ENCODE results near the gene OR2AJ1.

The OR2AJ1 gene, protein sequence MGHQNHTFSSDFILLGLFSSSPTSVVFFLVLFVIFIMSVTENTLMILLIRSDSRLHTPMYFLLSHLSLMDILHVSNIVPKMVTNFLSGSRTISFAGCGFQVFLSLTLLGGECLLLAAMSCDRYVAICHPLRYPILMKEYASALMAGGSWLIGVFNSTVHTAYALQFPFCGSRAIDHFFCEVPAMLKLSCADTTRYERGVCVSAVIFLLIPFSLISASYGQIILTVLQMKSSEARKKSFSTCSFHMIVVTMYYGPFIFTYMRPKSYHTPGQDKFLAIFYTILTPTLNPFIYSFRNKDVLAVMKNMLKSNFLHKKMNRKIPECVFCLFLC

DNA sequence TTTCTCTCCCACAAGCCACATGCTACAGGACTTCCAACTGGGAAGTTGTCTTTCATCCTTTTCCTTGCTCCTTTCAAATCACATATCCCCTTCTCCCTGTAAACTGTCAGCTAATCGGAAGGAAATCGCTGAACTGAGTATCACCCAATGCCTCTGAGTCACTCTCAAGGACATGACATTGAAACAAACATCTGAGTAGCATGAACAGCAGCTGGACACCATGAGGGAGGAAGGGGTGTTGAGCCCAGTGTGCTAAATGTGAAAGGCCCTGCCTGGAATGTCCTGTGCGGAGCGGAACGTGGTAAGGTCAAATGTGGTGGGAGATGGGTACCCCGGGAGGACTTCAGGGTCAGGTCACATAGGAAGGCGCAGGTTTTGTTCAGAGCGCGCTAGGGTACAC is at the start of gene OR2AJ1:
OR2AJ1 (plus strand) TSS at position 22 of the 400 bp plus-strand sequence. CDS start 8,880 bp downstream, outside the sequence.
- DNase-seq (ENCODE audit: low read depth) = no peak
- no peak within 1 kb of the TSS for H3K4me3 ChIP-seq (ENCODE audit: low read depth, low read length)
- TF ChIP-seq, protein P1, sequence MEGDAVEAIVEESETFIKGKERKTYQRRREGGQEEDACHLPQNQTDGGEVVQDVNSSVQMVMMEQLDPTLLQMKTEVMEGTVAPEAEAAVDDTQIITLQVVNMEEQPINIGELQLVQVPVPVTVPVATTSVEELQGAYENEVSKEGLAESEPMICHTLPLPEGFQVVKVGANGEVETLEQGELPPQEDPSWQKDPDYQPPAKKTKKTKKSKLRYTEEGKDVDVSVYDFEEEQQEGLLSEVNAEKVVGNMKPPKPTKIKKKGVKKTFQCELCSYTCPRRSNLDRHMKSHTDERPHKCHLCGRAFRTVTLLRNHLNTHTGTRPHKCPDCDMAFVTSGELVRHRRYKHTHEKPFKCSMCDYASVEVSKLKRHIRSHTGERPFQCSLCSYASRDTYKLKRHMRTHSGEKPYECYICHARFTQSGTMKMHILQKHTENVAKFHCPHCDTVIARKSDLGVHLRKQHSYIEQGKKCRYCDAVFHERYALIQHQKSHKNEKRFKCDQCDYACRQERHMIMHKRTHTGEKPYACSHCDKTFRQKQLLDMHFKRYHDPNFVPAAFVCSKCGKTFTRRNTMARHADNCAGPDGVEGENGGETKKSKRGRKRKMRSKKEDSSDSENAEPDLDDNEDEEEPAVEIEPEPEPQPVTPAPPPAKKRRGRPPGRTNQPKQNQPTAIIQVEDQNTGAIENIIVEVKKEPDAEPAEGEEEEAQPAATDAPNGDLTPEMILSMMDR (IDR thresholded peaks at IDR 0.05; ENCODE audit: low read depth, low read length, missing control alignments) = no peak

DNA sequence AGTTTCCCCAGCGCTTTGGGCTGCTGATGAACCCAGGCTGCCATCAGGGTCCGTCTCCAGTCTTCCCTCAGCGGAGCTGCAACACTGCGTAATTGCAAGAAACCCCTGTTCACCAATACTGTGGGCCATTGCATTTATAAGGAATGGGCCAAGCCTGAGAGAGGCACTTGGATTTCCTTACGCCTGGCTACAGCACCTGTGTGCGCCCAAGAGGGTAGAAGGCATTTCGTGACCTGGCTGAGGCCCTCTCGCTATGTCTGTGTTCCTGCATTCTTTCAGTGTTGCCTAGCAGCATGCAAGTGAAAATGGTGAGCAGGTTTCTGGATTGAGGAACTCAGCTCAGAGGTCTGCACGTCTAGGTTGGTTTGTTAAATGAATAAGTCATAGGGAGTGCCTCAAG is 41.3 kb upstream of the OR2AJ1 start:
- TF ChIP-seq, protein P1 (IDR thresholded peaks at IDR 0.05; ENCODE audit: low read depth, low read length, missing control alignments) = no peak
- DNase-seq (ENCODE audit: low read depth) = no peak
- no peak overlapping the region for H3K4me3 ChIP-seq (ENCODE audit: low read depth, low read length)

DNA sequence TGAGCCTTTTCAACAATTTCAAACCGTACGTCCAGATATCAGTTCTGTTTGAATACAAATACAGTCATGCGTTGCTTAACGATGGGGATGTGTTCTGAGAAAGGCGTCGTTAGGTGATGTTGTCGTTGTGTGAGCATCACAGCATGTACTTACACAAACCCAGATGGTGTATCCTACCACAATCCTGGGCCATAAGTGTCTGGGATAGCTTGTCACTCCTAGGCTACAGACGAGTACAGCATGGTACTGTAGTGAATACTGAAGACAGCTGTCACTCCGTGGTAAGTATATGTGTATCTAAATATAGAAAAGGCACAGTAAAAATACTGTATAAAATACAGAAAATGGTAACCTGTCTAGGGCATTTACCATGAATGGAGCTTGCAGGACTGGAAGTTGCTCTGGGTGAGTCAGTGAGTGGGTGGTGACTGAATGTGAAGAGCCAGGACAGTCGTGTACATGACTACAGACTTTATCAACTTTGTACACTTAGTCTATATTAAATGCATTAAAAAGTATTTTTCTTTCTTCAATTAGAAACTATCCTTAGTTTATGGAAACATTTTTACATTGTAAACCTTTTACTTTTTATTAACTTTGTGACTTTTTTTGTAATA is 39.8 kb upstream of the OR2AJ1 start:
- TF ChIP-seq, protein P1 (IDR thresholded peaks at IDR 0.05; ENCODE audit: low read depth, low read length, missing control alignments) = no peak
- H3K4me3 ChIP-seq (ENCODE audit: low read depth, low read length) = no peak overlapping the region
- no peak for DNase-seq (ENCODE audit: low read depth)

DNA sequence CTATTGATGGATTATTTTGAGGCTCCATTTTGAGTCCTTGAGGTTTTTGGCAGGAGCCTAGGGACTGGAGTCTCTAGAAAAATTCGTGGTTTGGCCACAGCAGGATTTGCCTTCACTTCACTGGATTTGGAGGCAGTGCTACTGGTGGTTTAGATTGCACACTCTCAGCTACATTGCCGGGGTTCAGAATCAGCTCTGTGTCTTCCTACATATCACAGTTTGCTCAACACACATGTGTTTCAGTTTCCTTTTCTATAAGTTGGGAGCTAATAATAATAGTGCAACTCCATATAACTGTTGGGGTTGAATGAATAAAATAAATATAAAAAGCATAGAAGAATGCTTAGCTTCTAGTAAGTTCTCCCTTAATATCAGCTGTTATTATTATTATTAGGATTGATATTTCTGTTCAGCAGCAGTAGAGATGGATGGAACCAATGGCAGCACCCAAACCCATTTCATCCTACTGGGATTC is 29.5 kb upstream of the OR2AJ1 start, which contains the start of gene OR2W3:
OR2W3 (plus strand) TSS at position 425 of the 475 bp plus-strand sequence; CDS start at position 425, 0 bp downstream.
- DNase-seq (ENCODE audit: low read depth) = no peak
- TF ChIP-seq, protein P1 (IDR thresholded peaks at IDR 0.05; ENCODE audit: low read depth, low read length, missing control alignments) = no peak

DNA sequence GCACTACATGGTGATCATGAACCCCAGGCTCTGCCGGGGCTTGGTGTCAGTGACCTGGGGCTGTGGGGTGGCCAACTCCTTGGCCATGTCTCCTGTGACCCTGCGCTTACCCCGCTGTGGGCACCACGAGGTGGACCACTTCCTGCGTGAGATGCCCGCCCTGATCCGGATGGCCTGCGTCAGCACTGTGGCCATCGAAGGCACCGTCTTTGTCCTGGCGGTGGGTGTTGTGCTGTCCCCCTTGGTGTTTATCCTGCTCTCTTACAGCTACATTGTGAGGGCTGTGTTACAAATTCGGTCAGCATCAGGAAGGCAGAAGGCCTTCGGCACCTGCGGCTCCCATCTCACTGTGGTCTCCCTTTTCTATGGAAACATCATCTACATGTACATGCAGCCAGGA is 28.7 kb upstream of the OR2AJ1 start:
- no peak for DNase-seq (ENCODE audit: low read depth)
- no peak overlapping the region for H3K4me3 ChIP-seq (ENCODE audit: low read depth, low read length)
- TF ChIP-seq, protein P1 (IDR thresholded peaks at IDR 0.05; ENCODE audit: low read depth, low read length, missing control alignments) = no peak

More for the DNA sequence above, 29.5 kb upstream of the OR2AJ1 start, which contains the start of gene OR2W3:
- H3K4me3 ChIP-seq (ENCODE audit: low read depth, low read length) = no peak within 1 kb of the TSS

DNA sequence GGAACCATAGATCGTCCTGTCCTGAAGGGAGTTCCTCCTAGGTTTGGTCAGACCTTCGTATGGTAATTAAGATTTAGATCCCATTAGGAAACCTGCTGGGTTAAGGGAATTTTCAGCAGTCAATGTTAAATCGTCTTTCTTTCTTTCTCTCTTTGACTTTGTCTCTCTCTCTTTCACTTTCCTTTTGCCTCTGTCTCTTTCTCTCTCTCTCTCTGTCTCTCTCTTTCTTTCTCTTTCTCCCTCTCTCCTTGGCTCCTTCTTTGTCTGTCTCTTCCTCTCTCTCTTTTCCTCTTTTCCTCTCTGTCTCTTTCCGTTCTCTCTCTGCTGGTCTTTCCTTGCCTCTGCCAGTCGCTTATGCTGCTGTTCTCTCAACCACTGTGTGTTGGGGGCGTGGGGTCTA is 20.6 kb upstream of the OR2AJ1 start:
- no peak overlapping the region for H3K4me3 ChIP-seq (ENCODE audit: low read depth, low read length)
- TF ChIP-seq, protein P1 (IDR thresholded peaks at IDR 0.05; ENCODE audit: low read depth, low read length, missing control alignments) = no peak
- no peak for DNase-seq (ENCODE audit: low read depth)

Data from GM12864 (cell line).